Duodenal mucosa (tissue), 2 donors: ENCODE data around the gene FBXO28.

ENCODE experiments used
- H3K27ac ChIP-seq: one replicate; pipeline ENCODE4 v1.7.0; 2013; ENCODE audit warnings: low read depth, low read length
- H3K27me3 ChIP-seq, 2 donors: one replicate each; pipeline ENCODE4 v1.7.0; 2013; ENCODE audit warnings: low read length in 2 of 2, control low read depth in 1 of 2; ENCODE audit not compliant: insufficient read depth in 2 of 2, control insufficient read depth in 1 of 2
- H3K36me3 ChIP-seq, 2 donors: one replicate each; pipeline ENCODE4 v1.7.0; 2013; ENCODE audit warnings: low read length in 2 of 2, control low read depth in 1 of 2; ENCODE audit not compliant: insufficient read depth in 2 of 2, control insufficient read depth in 1 of 2
- H3K4me1 ChIP-seq, 2 donors: one replicate each; pipeline ENCODE4 v1.7.0; 2013; ENCODE audit warnings: low read length in 2 of 2, control low read depth in 1 of 2; ENCODE audit not compliant: insufficient read depth in 2 of 2, control insufficient read depth in 1 of 2
- H3K4me3 ChIP-seq, 2 donors: one replicate each; pipeline ENCODE4 v1.7.0; 2013; ENCODE audit warnings: low read length in 2 of 2, low read depth in 1 of 2
- H3K9ac ChIP-seq, 2 donors: one replicate each; pipeline ENCODE4 v1.7.0; 2013; ENCODE audit warnings: low read length in 2 of 2, low read depth in 1 of 2
- H3K9me3 ChIP-seq, 2 donors: one replicate each; pipeline ENCODE4 v1.7.0; 2013; ENCODE audit warnings: low read length in 2 of 2, control low read depth in 1 of 2; ENCODE audit not compliant: control insufficient read depth in 1 of 2

Gene FBXO28

GRCh38 chr1:224182057-224182865, 68.3 kb downstream of the FBXO28 start:
- H3K4me3 ChIP-seq: peak overlapping the region; percentile 75 to 92
- H3K9ac ChIP-seq: peak overlapping the region; percentile 76 to 89
- H3K27ac ChIP-seq: peak overlapping the region; percentile 92
- H3K4me1 ChIP-seq: peaks cover 3 to 29% of the 10 kb centered on the region in 2 donors
- H3K9me3 ChIP-seq: no peaks in the 10 kb centered on the region
- H3K36me3 ChIP-seq: no peaks in the 10 kb centered on the region
- no peaks in the 10 kb centered on the region for H3K27me3 ChIP-seq

GRCh38 chr1:224182866-224183590, 69.1 kb downstream of the FBXO28 start, which contains the start of gene DEGS1:
TSS of gene DEGS1 (plus strand) at chr1:224183240. CDS start at chr1:224183337, 97 bp downstream.
- Histone ChIP-seq H3K9me3 (no peaks in the 10 kb centered on the region), H3K27ac (peak within 1 kb of the TSS; percentile 92), H3K36me3 (no peaks in the 10 kb centered on the region), H3K9ac (peak within 1 kb of the TSS; percentile 86 to 89), H3K27me3 (no peaks in the 10 kb centered on the region), H3K4me3 (peak within 1 kb of the TSS; percentile 88 to 92), H3K4me1 (peaks cover 3 to 29% of the 10 kb centered on the region in 2 donors)

- Histone ChIP-seq H3K36me3 (no peaks in the 10 kb centered on the region), H3K4me3 (peak overlapping the region; percentile 88 to 92), H3K4me1 (peaks cover 3 to 29% of the 10 kb centered on the region in 2 donors), H3K27me3 (no peaks in the 10 kb centered on the region), H3K9ac (peak overlapping the region; percentile 86 to 89), H3K9me3 (no peaks in the 10 kb centered on the region), H3K27ac (peak overlapping the region; percentile 92)
Measured at GRCh38 chr1:224183591-224184312, 69.8 kb downstream of the FBXO28 start.

- H3K4me1 ChIP-seq: peaks cover 3 to 22% of the 10 kb centered on the region in 2 donors
- no peak overlapping the region for H3K27ac ChIP-seq
- peaks cover 0 to 7% of the 10 kb centered on the region in 2 donors for H3K36me3 ChIP-seq
- no peaks in the 10 kb centered on the region for H3K9me3 ChIP-seq
- no peak overlapping the region for H3K4me3 ChIP-seq
- H3K27me3 ChIP-seq: no peaks in the 10 kb centered on the region
- H3K9ac ChIP-seq: no peak overlapping the region
Measured at GRCh38 chr1:224185208-224185607, 71.3 kb downstream of the FBXO28 start.

GRCh38 chr1:224188286-224188685, 74.4 kb downstream of the FBXO28 start:
- Histone ChIP-seq H3K4me3 (no peak overlapping the region), H3K9ac (no peak overlapping the region), H3K36me3 (peaks cover 7 to 17% of the 10 kb centered on the region in 2 donors), H3K9me3 (no peaks in the 10 kb centered on the region), H3K4me1 (peaks cover 3 to 22% of the 10 kb centered on the region in 2 donors), H3K27me3 (no peaks in the 10 kb centered on the region), H3K27ac (no peak overlapping the region)

GRCh38 chr1:224189561-224189960, 75.7 kb downstream of the FBXO28 start:
- H3K36me3 ChIP-seq: peaks cover 9 to 20% of the 10 kb centered on the region in 2 donors
- no peaks in the 10 kb centered on the region for H3K27me3 ChIP-seq
- peaks cover 3 to 15% of the 10 kb centered on the region in 2 donors for H3K4me1 ChIP-seq
- no peak overlapping the region for H3K4me3 ChIP-seq
- no peaks in the 10 kb centered on the region for H3K9me3 ChIP-seq
- no peak overlapping the region for H3K9ac ChIP-seq
- H3K27ac ChIP-seq: no peak overlapping the region

GRCh38 chr1:224192082-224192788, 78.3 kb downstream of the FBXO28 start:
- H3K9me3 ChIP-seq: no peaks in the 10 kb centered on the region

GRCh38 chr1:224193319-224193966, 79.5 kb downstream of the FBXO28 start:
- no peak overlapping the region for H3K27ac ChIP-seq

More at GRCh38 chr1:224192082-224192788, 78.3 kb downstream of the FBXO28 start:
- Histone ChIP-seq H3K4me3 (no peak overlapping the region), H3K9ac (no peak overlapping the region), H3K4me1 (peaks cover 5 to 9% of the 10 kb centered on the region in 2 donors), H3K36me3 (peaks cover 9 to 20% of the 10 kb centered on the region in 2 donors), H3K27ac (no peak overlapping the region), H3K27me3 (no peaks in the 10 kb centered on the region)

More at GRCh38 chr1:224193319-224193966, 79.5 kb downstream of the FBXO28 start:
- Histone ChIP-seq H3K36me3 (peaks cover 9 to 20% of the 10 kb centered on the region in 2 donors), H3K4me3 (no peak overlapping the region), H3K27me3 (no peaks in the 10 kb centered on the region), H3K9me3 (no peaks in the 10 kb centered on the region), H3K9ac (no peak overlapping the region), H3K4me1 (peaks cover 5 to 9% of the 10 kb centered on the region in 2 donors)
